Ovary (tissue), 3 donors: ENCODE data around the gene NEU2.
"Not testable (repeated sequence)": the region's sequence is repeated elsewhere in the genome, so short reads cannot be mapped to it uniquely, and the experiment has no call there.

Experiments used
- POLR2A ChIP-seq: fragments of 450-650 bp; IDR thresholded peaks from one replicate; pipeline ENCODE4 v1.6.1; 2017; ENCODE audit warnings: antibody characterized with exemption, mild to moderate bottlenecking, moderate library complexity
- TF ChIP-seq, protein P1 (sequence below), 3 donors: fragments of 450-650 bp in 2 of 3; fragments of 200-600 bp in 1 of 3; IDR thresholded peaks; one replicate each; pipeline versions ENCODE4 v1.5.1 to v1.8.0; 2016 to 2022; ENCODE audit warnings: antibody characterized with exemption in 3 of 3, mild to moderate bottlenecking in 1 of 3
- donor health status: DM: no; HTN: no; CAD: no.

DNA sequence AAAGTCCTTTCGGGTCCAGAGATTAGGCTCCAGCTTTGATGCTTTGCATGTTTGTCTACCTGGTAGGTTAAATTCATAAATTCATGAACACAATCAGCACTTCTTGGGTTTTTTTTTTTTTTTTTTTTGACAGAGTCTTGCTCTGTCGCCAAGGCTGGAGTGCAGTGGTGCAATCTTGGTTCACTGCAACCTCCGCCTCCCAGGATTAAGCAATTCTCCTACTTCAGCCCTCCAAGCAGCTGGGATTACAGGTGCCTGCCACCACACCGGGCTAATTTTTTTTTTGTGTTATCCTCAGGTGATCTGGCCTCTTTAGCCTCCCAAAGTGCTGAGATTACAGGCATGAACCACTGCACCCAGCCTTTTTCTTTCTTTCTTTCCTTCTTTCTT is 32.7 kb downstream of the NEU2 start:
- TF ChIP-seq POLR2A: not testable (repeated sequence)
- TF ChIP-seq, protein P1, sequence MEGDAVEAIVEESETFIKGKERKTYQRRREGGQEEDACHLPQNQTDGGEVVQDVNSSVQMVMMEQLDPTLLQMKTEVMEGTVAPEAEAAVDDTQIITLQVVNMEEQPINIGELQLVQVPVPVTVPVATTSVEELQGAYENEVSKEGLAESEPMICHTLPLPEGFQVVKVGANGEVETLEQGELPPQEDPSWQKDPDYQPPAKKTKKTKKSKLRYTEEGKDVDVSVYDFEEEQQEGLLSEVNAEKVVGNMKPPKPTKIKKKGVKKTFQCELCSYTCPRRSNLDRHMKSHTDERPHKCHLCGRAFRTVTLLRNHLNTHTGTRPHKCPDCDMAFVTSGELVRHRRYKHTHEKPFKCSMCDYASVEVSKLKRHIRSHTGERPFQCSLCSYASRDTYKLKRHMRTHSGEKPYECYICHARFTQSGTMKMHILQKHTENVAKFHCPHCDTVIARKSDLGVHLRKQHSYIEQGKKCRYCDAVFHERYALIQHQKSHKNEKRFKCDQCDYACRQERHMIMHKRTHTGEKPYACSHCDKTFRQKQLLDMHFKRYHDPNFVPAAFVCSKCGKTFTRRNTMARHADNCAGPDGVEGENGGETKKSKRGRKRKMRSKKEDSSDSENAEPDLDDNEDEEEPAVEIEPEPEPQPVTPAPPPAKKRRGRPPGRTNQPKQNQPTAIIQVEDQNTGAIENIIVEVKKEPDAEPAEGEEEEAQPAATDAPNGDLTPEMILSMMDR (IDR thresholded peaks at IDR 0.05): not testable (repeated sequence)
